NB4 (cell line): ENCODE results near the gene CELA1.

Experiments
- CTCF ChIP-seq: IDR thresholded peaks from one replicate; pipeline ENCODE4 v1.5.1; 2012; ENCODE audit warnings: low read depth, low read length
- TF ChIP-seq, protein P1 (sequence below): IDR thresholded peaks from 2 replicates; pipeline ENCODE4 v1.6.1; 2011; ENCODE audit warnings: low read depth, low read length

- TF ChIP-seq, protein P1, sequence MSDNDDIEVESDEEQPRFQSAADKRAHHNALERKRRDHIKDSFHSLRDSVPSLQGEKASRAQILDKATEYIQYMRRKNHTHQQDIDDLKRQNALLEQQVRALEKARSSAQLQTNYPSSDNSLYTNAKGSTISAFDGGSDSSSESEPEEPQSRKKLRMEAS: peak; percentile 41; the same call in 1 of the 2 replicates
- TF ChIP-seq CTCF: no peak
These were observed 27.5 kb downstream of the CELA1 start for GRCh38 chr12:51318846-51319599.
